HepG2 (cell line): ENCODE measurements around the gene RBBP8NL. TPM values are rescaled to one million over a fixed set of nuclear protein-coding genes. Genes with fewer than 3 reads are reported as not detected.

Experiments used
- BRCA1 ChIP-seq: sonication (generic); formaldehyde crosslinking; IDR thresholded peaks from 2 replicates; pipeline ENCODE4 v1.4.0; 2020; ENCODE audit warnings: missing genetic modification reagents
- EHMT2 ChIP-seq: fragments of 200-600 bp; sonication (generic); IDR thresholded peaks from 2 replicates; pipeline ENCODE4 v1.7.0; 2017; ENCODE audit warnings: antibody characterized with exemption, low read depth, low read length, borderline replicate concordance
- FIP1L1 ChIP-seq: fragments of 200-400 bp; formaldehyde crosslinking; IDR thresholded peaks from 2 replicates; pipeline ENCODE4 v1.6.1; 2018; ENCODE audit warnings: low read depth, mild to moderate bottlenecking, low read length, moderate library complexity, borderline replicate concordance; ENCODE audit not compliant: insufficient read depth
- MAX ChIP-seq: IDR thresholded peaks from 2 replicates; pipeline ENCODE4 v1.6.1; 2012; ENCODE audit warnings: inconsistent platforms
- MXI1 ChIP-seq: IDR thresholded peaks from 3 replicates; pipeline ENCODE4 v1.6.1; 2012; ENCODE audit warnings: low read depth, low read length, inconsistent platforms, borderline replicate concordance
- SALL1 ChIP-seq: sonication (generic); formaldehyde crosslinking; IDR thresholded peaks from 2 replicates; pipeline ENCODE4 v1.8.0; 2022; ENCODE audit warnings: mild to moderate bottlenecking, missing genetic modification reagents
- SIX4 ChIP-seq: sonication (generic); formaldehyde crosslinking; IDR thresholded peaks from 2 replicates; pipeline ENCODE4 v1.4.0; 2020; ENCODE audit warnings: missing genetic modification reagents
- SPEN ChIP-seq: sonication (generic); formaldehyde crosslinking; IDR thresholded peaks from 2 replicates; pipeline ENCODE4 v1.5.1; 2020; ENCODE audit warnings: low read depth, mild to moderate bottlenecking, missing genetic modification reagents
- TEAD3 ChIP-seq: optimal IDR thresholded peaks from 2 replicates; pipeline ENCODE3; 2016; ENCODE audit warnings: borderline replicate concordance
- THAP9 ChIP-seq: sonication (generic); formaldehyde crosslinking; IDR thresholded peaks from 2 replicates; pipeline ENCODE4; 2020; ENCODE audit warnings: missing genetic modification reagents, mild to moderate bottlenecking, borderline replicate concordance
- ZNF292 ChIP-seq: sonication (generic); formaldehyde crosslinking; IDR thresholded peaks from 2 replicates; pipeline ENCODE4 v1.8.1; 2022; ENCODE audit warnings: mild to moderate bottlenecking, low read depth, missing genetic modification reagents, borderline replicate concordance
- ZNF574 ChIP-seq: sonication (generic); formaldehyde crosslinking; IDR thresholded peaks from 2 replicates; pipeline ENCODE4 v1.4.0; 2020; ENCODE audit warnings: missing genetic modification reagents
- ZSCAN22 ChIP-seq: sonication (generic); formaldehyde crosslinking; IDR thresholded peaks from 2 replicates; pipeline ENCODE4 v1.4.0; 2020; ENCODE audit warnings: mild to moderate bottlenecking, missing genetic modification reagents
- polyA plus RNA-seq, 8 experiments: library from polyadenylated mRNA; depleted of rRNA in 3 of 8; stranded (reverse) in 7 of 8; unstranded in 1 of 8; fragments of >200 nt; fragmentation: Illumina TruSeq in 4 of 8; extraction: Trizol in 4 of 8; gene quantifications; 2 replicates each; pipeline versions ENCODE4 v1.2.1 to v1.2.3, GENCODE V29; 2011 to 2016; ENCODE audit warnings: low read depth in 4 of 8, missing spikeins in 1 of 8, mixed read lengths in 1 of 8; ENCODE audit not compliant: insufficient read depth in 1 of 8
- total RNA-seq, 5 experiments: library from RNA; depleted of rRNA; stranded (reverse); fragments of >200 nt; fragmentation: Illumina TruSeq; extraction: Trizol; gene quantifications; 2 replicates each; pipeline ENCODE4 v1.2.3, GENCODE V29; 2016; ENCODE audit warnings: low read depth in 1 of 5

RBBP8NL gene
- total and polyA plus RNA-seq, 2 of the 13 experiments (the other 11 are each of a cell fraction or from before 2014, with no cell fraction given): 0.69 to 0.86 TPM

- TF ChIP-seq EHMT2 (no peak), MAX (peak; percentile 19; the same call in 1 of the 2 replicates), SPEN (peak; percentile 28; the same call in 1 of the 2 replicates), MXI1 (0 out of 3 replicates have a peak, but pooled peaks have one; percentile 25), ZSCAN22 (CRISPR knock-in tag) (no peak), TEAD3 (CRISPR knock-in tag) (no peak), THAP9 (0 out of 2 replicates have a peak, but pooled peaks have one; percentile 23), ZNF574 (peak; percentile 41; the same call in 1 of the 2 replicates), ZNF292 (CRISPR knock-in tag) (0 out of 2 replicates have a peak, but pooled peaks have one; percentile 40), SIX4 (CRISPR knock-in tag) (peak; percentile 67; the same call in 1 of the 2 replicates), BRCA1 (CRISPR knock-in tag) (no peak), SALL1 (CRISPR knock-in tag) (peak; percentile 35; the same call in 1 of the 2 replicates), FIP1L1 (no peak)
- TF ChIP-seq, all 625 proteins: peak for 21
Measured at GRCh38 chr20:62426699-62427131, 624 bp downstream of the RBBP8NL start (continued).
